SKM-1 treated with dmso at 0.1 percent for 144 hours (cell line): Measurements from ENCODE around the gene MCM8.

Experiments used
- DNase-seq: peaks from one replicate; lab custom pipeline; 2025; ENCODE audit not compliant: unreplicated experiment; lab: John Stamatoyannopoulos, UW

Gene MCM8

GRCh38 chr20:6040958-6041807 is 90.7 kb downstream of the MCM8 start:
- DNase-seq = no peak

DNA sequence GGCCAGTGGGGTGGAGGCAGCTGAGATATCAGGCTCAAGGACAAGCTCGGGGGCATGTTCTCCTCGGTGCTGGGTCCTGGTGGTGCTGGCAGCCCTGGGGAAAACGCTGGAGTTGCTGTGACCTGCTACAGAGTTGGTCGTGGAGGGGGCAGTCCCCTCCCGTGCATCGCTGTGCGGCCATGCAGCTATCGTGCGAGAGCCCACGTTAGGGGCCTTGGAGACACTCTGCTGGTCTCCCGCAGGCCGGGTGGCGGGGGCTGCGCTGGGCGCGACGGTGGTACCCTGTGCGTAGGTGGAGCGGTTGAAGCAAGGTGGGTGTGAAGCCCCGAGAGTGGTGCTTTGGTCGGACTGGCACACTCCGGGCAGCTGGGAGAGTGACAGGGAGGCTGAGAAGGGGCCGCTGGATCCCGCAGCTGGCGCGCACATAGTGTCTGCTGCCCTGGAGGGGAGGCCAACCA is 91.4 kb downstream of the MCM8 start:
- no peak for DNase-seq

- no peak for DNase-seq
Measured at GRCh38 chr20:6044115-6044514, 93.7 kb downstream of the MCM8 start.

DNA sequence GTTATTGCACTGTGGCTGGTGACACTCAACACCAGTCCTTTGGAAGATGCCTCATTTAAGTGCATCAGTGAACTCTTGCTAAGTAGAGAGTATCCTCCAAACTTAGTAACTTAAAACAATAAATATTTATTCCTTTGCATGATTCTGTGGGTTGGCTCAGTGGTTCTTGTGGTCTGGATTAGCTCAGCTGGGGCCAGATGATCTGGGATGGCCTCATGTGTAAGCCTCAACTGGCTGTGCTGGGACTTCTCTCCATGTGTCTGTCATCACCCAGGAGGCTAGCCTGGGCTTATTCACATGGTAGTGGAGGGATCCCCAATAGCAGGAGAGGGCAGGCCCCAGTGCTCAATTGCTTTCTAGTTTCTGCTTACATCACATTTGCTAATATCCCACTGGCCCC is 95.1 kb downstream of the MCM8 start:
- DNase-seq = no peak

DNA sequence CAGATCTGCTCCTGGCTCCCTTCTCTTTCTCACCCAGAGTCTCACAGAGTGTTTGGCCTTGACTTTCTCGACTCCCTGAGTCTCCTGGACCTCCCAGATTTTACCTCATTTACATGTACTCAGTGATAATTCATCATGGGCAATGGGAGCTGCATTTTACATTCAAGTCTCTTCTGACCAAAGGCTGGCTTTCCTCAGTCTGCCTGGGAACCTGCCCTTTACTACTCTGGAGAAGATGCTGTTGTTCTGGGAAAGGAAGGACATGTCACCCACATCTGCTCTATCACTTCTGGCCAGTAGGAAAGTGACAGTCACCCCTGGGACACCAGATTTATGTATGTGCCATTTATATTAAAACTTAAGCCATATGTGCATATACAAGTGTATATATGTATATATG is 96.0 kb downstream of the MCM8 start:
- no peak for DNase-seq

DNA sequence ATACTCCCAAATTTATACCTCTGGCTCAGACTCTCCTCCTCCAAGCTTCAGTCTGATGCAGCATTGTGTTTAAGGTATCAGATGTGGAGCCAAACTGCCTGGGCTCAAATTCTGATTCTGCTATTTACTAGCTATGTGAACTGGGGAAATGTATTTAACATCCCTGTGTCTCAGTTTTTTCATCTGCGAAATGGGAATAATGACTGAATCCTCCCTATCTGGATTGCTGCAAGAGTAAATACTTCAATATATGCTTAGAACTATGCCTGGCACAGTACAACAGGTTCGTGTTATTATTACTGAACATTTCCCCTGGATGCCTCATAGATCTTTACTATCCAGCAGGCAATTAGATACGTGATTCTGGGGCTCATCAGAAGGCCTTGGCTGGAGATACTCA is 97.9 kb downstream of the MCM8 start:
- DNase-seq = no peak
